Measurements from ENCODE around the gene INPP5F.

GRCh38 chr10:119818889-119819270, 93.0 kb downstream of the INPP5F start:
- TF ChIP-seq CTCF (IDR thresholded peaks at IDR 0.05): no peak
- no peak for TF ChIP-seq POLR2A (IDR thresholded peaks at IDR 0.05)
- no peak for TF ChIP-seq EP300 (IDR thresholded peaks at IDR 0.05)
